Measurements from ENCODE around the gene KSR1.

GRCh38 chr17:27490391-27490790, 34.1 kb downstream of the KSR1 start:
- no peak for TF ChIP-seq CTCF (IDR thresholded peaks at IDR 0.05)
- TF ChIP-seq POLR2A (IDR thresholded peaks at IDR 0.05): no peak
